GM19468 (cell line): Measurements from ENCODE around the gene NFATC2.

Experiments used
- ATAC-seq: cut with Tn5 transposase; IDR thresholded peaks from one replicate; pipeline ENCODE4 v1.9.1; 2021; ENCODE audit warnings: mild to moderate bottlenecking, moderate library complexity, moderate number of reproducible peaks; ENCODE audit not compliant: unreplicated experiment; ENCODE audit errors: extremely low read depth

Gene NFATC2

DNA sequence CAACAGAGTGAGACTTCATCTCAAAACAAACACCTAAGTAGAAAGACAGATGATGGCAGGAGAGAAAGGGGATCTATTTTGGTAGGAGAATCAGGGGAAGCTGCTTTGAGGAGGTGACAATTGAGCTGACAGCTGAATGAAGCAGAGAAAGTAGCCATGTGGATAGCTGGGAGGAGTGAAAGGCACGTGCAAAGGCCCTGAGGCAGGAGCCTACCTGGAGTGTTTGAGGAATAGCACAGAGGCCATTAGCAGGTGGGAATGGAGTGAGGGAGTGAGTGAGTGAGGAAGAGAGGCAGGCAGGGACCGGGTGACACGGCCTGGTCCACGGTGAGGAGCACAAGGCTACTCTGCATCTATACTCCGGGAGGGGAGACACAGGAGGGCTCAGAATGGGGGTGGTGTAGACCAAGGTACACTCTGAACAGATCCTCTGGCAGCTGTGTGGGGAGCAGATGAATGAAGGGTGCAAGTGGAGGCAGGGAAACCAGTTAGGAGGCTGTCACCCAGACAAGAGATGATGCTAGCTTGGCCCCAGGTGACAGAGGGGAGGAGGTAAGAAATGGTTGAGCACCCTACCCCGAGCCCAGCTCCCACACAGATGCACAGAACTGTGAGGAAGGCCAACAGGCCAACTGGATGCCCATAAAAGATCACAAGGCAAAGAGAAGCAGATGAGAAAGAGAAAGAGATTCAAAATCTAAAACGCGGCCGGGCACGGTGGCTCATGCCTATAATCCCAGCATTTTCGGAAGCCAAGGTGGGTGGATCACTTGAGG lies 43.6 kb downstream of the NFATC2 start:
- no peak for ATAC-seq

DNA sequence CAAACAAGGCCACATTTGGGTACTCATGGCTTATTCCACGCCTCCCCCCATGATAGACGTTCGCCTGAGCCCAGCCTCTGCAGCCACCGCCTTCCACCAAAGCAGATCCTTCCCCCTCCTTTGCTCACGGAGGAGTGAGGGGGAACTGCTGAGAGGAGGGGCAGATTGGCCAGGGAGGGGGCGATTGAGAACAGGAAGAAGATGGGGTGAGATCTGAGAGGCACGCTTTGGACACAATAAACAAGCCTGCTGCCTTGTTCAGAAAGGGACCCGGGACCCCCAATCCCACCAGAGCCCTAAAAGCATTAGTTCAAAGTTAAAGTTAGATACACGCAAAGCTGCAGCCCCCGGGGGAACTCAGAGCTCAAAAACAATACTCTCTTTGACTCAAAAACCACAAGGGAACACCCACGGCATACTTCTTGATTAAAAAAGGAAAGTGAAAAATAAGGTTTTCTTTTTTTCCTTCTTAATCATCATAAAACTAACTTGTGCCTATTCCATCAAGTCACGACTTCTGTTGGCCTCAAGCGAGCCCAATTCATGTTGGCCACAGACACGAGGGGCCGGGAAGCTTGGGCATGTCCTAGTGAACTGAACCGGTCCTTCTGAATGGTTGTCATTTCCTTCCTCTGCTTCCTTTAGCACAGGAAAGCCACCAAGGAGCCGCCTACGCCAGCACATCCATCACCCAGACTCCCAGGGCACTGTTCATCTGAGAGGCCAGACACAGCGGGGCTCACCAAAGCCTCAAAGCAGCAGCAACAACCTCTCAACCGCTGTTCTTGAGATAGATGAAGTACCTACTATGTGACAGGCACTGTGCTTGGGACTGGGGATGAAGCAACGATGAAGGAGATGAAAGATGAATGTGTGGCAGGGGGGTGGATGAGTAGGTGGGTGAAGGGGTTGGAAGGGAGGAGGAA lies 44.7 kb downstream of the NFATC2 start:
- no peak for ATAC-seq

DNA sequence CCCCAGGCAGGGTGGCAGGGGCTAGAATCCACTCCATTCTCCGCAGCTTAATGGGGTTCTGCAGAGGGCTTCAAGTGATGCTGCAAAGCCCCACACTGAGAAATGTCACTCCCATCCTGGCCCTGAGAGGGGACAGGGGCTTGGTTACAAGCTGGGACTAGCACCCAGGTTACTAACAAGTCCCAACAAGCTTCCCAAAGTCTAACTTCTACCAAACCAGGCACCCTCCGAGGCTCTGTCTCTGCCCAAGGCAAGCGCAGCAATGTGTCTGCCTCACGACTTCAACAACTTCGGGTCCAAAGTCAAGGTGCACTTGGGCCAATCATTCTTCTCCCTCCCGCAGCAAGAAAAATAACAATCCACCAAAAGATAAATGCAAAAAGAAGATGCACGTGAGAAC lies 45.6 kb downstream of the NFATC2 start:
- no peak for ATAC-seq

DNA sequence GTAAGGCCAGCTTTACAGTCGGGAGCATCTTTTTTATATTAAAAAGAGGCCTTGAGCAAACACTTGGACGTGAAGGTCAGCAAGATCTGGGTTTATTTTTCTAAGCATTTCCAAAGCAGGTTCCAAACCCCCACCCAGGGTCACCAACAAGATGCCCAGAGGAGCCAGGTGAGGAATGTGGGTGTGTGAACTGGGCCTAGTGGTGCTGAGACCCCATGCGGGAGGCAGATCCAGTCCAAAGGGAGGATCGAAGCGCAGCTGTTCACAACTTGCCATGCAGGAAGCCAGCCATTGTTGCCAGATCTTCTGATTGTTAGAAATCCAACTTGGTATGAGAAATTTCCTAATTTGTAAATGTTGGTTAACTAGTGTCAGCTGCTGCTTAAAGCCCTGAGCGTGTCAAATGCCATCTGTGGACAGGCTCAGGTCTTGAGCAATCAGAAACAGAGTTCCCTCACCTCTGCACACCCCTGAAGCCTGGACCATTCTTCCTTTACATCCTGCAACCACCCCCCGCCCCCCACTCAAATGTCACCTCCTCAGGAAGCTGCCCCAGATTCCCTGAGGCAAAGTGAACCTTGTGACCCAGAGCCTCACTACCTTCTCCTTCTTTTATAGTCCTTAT lies 46.5 kb downstream of the NFATC2 start:
- no peak for ATAC-seq

DNA sequence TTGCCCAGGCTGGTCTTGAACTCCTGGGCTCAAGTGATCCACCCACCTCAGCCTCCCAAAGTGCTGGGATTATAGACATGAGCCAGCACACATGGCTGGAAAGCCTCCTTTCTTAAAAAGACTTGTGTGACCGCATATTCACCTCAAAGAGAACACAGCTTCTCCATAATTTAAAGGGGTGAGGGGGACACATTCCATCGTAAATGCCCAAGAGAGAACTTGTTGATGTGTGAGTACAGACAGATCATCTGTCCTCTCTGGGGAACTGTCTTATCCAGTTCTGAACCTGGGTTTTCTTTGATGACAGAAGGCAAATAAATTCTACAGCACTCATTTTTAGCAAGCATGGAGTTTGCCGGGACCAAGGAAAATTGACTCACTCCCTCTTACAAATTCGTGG lies 47.2 kb downstream of the NFATC2 start:
- no peak for ATAC-seq

DNA sequence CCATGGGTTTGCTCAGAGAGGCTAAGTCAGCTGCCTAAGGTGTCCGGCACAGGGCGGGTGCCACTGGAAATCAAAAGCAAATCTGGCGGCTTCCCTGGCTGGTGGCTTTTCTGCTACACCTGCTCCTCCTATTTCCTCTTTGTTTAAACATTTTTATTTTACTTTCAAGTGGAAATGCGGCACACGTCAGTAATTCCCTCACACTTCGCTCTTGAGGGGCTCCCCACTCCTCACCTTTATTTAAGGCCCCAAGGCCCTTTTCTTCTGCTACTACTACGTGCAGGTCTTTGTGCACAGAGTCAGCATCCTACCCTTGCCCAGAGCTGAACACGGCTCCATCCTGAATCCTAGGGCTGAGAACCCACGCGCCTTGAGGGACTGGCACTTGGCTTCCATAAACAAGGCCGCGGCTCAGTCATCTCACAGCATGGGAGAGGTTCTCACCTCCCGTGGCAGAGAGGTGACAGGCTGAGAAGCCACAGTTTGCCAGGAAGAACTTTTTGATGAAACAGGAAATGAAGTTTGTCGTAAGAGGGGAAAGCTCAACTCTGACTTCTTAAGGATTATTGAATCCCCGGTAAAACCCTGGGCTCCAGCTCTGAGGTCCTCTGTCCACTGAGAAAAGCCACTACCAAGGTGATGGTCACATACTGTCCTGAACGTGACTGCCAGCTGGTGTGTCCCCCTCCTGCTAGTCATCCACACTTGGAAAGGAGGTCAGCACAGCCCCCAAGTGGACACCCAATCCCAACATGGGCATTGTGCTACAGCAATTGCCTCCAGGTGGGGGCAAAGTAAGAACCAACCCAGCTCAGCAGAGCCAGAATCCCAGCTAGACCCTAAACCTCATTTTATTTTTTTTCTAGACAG lies 48.0 kb downstream of the NFATC2 start:
- ATAC-seq = no peak

DNA sequence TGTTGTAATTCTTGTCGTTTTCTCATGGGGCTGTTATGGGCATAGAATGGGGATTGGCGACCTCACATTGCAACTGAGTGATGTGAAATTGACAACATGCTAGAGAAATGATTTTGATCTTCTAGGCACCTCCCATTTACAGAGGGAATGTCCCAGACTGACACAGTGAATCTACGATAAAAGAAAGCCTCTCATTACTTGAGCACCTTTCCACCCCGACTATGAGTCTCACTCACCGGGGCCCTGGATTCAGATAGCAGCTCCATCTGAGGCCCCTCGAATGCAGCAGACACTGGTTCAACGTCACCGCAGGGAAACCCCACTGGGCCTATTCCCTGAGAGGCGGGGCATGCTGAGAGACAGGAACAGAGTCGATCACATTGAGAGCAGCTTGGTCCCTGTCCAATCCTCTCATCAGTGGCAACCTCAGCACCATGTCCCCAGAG lies 49.1 kb downstream of the NFATC2 start:
- ATAC-seq = no peak

DNA sequence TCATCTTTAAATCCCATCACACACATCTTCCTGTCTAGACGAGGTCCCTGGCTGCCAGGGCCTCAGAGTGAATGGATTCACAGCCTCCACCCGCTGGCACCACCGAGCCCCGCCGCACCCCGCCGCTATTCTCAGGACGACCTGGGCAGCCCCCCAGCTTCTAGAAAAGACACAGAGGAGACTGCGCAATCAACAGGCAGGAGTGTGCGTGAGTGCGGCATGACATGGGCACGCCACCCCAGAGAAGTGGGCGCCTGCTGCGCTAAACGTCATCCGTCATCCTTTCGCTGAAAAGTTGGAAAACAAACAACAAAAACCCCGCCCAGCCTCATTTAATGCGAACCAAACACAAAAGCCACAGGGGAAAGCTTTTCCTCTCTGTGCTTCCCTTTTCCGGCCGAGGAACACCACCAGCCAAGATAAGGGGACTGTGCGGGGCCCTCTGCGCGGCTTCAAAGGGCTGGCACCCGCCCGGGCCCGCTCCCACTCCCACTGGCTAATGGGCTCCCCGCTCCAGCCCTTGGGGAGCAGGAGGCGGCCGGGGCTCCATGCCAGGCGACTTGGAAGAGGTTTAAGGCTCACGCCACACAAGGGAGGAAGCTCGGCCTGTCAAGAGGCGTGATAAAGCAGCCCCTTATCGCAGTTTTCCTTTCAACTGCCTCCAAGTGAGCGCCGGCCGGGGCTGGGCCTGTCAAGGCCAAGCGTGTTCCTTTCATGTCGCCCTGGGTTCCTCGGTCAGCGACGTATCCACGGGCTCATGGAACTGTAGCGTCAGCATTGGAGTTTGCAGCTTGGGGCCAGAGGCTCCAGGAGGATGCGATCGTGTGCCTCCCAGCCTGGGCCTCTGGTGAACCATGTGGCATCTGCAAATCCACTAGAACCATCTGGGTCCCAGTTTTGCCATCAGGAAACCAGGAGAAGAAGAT lies 50.1 kb downstream of the NFATC2 start:
- no peak for ATAC-seq

DNA sequence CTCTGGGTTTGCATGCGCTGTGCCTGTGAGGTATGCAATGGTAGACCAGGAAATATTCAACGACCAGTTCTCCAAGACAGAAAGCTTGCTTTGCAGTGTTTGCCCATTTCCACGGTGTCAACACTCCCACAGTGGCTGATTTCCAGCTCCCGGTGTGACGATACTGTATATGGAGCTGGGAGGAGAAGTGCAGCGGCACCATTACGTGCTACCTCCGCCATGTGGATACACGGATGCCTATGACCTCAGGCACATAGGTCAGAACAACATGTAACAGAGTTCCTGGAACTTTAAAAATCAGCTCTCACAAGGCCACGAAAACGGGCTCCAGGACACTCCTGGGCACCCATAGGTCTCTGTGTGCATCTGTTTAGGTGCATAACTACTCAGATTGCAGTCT lies 51.1 kb downstream of the NFATC2 start:
- no peak for ATAC-seq

DNA sequence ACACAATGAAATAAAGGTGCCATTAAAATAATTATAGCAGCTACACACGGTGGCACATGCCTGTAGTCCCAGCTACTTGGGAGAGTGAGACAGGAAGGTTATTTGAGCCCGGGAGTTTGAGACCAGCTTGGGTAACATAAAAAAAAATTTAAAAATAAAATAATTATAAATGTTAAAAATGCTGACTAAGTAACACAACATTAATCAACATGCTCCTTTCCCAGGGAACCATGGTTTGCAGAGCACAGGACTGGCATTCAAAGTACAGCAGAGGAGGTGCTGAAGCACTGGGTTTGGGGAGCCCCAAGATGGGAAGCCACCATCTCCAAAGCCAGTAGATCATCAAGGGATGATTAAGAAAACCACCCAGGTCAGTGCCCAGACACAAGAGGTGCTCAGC lies 51.9 kb downstream of the NFATC2 start:
- ATAC-seq = no peak

DNA sequence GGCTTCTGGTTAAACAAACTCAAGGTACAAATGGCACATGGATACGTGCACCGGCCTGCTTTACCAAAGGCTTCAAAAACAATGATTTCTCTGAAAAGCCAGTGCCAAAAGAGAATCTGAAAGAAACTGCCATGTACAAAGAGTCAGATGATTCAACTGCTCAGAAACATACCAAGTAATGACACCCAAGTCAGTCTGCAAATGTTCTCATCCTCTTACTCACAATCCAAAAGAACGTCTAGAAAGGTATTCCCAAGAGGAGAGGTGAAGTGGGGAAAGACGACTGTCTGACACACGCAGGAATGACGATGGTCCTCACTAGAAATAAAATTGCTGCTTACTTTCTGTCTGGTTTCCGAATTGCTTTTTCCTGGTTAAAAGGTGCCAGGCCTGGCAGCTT lies 52.9 kb downstream of the NFATC2 start:
- no peak for ATAC-seq

DNA sequence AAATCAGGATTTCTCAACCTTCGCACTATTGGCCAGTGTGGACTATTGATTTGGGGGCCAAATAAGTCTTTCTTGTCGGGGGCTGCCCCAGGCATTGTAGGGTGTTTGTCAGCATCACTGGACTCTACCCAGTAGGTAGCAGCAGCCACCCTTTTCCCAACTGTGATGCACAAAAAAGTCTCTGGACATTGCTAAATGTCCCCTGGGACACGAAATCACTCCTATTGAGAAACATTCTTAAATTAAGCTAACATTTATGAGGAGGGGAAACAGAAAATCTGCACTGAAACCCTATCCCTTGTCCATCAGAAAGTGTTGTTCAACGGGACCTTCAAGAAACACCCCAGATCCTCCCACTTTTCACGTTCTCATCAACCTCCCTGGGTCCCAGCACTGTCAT lies 54.2 kb downstream of the NFATC2 start:
- ATAC-seq = no peak

DNA sequence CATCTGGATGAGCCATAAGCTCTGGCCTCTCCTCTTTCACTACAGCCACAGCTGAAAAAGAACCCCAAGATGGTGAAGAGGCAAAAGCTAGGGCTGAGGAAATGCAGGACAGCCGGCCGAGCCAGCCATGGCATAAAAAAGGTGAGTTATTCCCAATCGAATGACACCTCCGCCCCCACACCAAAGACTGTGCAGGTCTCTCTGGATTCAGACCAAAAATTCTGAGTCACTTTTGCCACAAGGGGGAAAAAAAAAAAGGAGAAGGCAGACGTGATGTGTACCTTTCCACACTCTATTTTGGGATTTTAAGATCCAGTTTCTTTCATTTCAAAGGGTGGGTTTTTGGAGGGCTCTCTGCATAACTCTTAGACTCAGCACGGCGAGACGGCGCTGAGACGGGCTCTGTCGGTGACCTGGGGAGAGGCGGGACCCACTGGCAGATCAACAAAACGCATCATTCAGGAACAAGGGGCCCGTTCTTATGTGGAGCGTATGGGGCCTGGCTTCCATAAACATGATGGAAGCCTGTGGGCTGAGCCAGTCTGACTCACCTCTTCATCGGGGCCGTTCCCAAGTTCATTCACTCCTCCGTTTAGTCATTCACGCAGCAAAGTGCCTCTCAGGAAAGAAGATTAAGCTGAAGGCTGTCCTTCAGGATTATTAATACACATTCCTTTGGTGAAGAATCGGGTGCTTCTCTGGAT lies 54.8 kb downstream of the NFATC2 start:
- no peak for ATAC-seq

DNA sequence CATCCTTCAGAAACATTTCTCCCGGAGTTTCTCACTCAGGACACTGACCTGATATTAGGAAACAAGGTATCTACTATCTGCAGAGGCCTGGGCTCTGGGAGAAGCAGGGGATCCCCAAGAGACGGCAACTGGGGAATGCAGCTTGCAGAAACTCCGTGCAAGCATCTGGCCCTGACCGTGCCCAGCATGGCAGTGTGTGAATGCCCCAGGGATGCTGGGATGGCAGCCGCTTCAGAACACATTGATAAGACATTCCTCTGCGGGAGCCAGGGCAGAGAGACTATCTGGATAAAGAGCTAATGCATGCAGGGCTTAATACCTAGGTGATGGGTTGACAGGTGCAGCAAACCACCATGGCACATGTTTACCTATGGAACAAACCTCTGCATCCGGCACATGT lies 55.4 kb downstream of the NFATC2 start:
- no peak for ATAC-seq

DNA sequence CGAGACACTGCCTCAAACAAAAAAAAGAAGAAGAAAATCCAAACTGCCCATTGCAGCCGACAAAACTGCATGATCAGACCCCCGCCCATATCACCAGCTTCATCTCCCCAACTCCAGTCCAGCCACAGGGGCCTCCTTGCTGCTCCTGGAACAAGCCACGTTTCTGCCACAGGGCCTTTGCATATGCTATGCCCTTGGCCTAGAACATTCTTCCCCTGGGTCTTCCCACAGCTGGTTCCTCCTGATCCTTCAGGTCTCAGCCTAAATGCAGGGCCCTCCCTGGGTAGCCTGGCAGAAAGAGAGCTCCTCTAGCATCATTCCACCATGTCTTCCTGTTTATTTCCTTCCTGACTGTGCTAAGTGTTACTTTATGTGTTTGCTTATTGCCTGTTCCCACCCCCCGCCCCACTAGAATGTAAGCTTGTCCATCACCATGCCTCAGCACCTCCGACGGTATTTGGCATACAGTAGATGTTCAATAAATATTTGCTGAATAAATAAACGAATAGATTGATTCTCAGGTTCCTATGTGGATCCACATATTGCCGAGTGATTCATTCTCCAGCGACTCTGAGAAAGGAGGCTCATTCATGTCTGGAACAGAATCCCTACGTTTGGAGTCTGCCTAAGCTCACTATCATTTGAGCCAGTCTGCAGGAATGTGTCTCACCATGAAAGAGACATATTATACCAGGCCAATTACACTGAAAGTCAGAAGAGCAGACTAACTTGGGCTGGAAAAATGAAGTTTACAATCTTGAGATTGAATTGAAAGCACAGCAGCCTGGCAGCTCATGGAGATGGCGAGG lies 56.1 kb downstream of the NFATC2 start:
- no peak for ATAC-seq

DNA sequence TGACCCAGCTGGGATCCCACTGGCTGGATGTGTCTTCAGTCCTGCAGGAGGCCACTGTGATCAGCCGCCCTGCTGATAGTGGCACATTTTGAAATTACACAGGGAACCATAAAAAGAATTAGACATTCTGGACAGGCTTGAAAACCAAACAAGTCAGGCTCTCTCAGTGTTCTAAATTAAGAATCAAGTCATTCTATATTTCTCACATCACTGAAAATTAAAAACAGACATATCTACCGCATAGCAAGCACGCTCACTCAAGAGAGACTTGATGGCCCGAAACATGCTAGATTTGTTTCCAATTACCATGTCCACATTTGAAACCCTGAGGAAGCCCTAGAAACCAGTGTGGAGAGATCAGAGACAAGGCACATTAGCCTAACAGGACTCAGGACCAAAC lies 57.7 kb downstream of the NFATC2 start:
- ATAC-seq = no peak

DNA sequence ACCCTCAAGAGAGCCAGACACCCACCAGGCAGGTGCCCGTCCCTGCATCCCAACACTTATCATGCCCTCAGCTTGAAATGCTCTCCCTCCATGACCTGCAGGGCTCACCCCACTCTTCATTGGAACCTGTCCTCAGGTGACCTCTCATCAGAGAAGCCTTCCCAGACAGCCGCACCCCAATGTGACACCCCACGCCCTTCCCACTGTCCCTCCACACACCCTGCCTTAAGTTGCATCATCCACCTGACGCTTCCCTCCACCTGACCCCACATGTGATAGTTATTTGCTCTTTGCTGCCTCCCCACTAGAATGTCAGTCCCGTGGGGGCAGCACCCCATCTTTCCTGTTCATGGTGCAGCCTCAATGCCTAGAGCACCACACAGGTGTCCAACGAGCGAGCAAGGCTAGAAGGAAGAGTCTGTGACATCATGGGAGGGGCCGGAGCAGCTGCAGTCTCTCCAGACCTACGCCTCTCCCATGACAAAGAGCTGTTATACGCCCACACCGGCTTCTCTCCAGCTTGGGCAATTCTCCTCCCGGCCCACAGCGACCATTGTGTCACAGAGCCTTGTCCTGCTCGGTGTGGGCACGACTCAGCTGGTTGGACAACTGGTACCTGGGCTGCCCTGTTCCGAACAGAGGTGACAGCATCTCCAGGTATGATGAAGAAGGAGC lies 58.2 kb downstream of the NFATC2 start:
- ATAC-seq = no peak
